ENCODE measurements around the gene MAGI1.
"Not testable (repeated sequence)": the region's sequence is repeated elsewhere in the genome, so short reads cannot be mapped to it uniquely, and the experiment has no call there.

Gene MAGI1

DNA sequence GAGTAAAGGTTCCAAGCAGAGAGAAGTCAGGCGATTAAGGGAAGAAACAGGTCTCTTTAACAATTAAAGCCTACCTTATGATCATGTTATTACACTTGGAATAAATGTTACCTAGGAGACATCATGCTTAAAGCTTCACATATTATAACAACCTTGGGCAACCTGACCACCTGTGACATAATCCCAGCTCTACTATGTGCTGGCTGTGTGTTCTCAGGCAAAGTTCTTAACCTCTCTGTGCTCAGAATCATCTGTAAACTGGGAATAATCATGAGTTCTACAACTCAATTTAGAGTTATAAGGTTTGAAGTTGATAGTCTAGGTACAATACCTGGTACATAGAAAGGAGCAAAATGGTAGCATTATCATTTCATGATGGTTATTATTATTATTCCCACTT lies 159.3 kb downstream of the MAGI1 start:
- no peak for DNase-seq (ENCODE audit: low read depth in 1 of 2, low spot score in 1 of 2)

DNA sequence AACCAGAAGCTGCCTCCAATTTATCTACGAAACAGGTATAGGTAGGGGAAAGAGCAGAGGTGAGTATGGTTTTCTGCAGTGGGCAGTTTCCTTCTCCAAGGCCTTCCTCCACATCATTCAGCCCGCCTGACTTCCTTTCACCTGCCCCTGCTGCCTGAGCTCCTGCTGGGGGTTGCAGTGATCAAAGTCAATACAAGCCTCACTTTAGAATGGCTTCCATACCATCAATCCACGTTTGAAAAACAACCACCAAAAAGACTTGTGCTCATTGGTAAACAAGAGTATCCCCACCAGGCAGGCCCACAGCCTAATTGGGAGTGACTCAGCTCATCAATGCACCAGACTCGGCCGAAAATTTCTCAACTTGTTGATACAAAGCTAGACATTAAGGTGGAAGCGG lies 159.9 kb downstream of the MAGI1 start:
- no peak for DNase-seq (ENCODE audit: low read depth in 1 of 2, low spot score in 1 of 2)

DNA sequence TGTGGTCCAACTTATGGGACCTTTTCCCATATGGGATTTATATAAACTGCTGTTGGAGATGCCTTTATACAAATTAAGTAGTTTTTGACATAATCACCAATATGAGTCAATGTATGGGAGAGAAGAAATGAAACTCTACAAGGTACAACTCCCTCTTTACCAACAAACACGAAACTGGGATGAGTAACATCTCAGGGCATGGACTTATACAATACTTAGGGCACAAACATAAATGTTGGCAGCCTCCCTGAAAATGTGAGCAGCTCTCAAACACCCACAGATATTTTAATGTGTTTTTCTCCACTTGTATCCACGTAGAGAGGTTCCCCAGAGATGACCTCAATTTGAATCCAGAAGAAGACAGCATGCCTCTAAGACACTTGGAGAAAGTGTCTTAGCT lies 161.6 kb downstream of the MAGI1 start:
- no peak for DNase-seq (ENCODE audit: low read depth in 1 of 2, low spot score in 1 of 2)

DNA sequence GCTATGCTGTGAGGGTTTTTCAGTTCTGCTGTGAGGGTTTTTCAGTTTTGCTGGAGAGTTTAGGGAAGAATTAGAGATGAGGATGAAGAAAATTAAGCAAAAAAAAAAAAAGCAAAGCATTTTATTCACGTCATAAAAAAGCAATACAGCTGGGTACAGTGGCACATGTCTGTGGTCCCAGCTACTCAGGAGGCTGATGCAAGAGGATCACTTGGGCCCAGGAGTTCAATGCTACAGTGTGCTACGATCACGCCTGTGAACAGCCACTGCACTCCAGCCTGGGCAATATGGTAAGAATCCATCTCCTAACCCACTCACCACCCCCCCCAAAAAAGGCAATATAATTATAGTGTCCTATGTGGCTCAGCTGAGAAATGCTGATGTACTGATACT lies 162.7 kb downstream of the MAGI1 start:
- no peak for DNase-seq (ENCODE audit: low read depth in 1 of 2, low spot score in 1 of 2)

DNA sequence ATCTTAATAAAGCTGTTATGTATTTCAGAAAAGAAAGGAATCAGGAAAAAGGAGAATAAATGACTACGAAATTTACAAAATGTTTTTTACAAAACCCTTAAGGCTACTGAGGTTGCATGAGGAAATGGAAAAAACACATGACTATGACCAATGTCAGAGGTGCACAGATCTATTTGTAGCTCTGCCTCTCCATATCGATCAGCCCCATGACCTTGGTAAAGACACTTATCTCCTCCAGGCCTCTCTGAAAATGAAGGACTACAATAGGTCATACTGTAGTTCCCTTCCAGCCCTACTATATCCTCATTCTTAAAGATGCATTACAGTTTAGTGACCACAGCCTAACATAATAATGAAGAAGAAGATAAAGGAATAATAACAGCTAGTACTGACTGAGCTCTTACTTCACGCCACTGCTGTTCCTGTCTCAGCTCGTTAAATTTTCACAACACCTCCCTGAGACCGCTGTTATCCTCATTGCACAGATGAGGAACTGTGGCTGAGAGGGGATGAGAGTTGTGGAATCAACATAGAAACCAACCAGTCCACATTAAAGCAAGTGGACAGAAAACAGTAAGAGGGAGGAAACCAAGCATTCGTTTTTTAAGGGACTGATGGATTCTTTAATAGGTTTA lies 163.2 kb downstream of the MAGI1 start:
- DNase-seq (ENCODE audit: low read depth in 1 of 2, low spot score in 1 of 2), result no peak

DNA sequence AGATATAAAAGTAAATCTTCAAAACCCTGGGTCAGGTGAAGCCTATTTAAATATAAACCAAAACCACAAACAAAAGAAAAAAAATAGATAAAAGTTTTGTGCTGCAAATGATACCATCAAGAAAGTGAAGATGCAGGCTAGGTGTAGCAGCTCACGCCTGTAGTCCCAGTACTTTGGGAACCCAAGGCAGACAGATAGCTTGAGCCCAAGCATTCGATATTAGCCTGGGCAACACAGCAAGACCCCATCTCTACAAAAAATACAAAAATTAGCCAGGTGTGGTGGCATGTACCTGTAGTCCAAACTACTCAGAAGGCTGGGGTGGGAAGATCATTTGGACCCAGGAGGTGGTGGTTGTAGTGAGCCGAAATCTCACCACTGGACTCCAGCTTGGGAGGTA lies 164.8 kb downstream of the MAGI1 start:
- no peak for DNase-seq (ENCODE audit: low read depth in 1 of 2, low spot score in 1 of 2)

DNA sequence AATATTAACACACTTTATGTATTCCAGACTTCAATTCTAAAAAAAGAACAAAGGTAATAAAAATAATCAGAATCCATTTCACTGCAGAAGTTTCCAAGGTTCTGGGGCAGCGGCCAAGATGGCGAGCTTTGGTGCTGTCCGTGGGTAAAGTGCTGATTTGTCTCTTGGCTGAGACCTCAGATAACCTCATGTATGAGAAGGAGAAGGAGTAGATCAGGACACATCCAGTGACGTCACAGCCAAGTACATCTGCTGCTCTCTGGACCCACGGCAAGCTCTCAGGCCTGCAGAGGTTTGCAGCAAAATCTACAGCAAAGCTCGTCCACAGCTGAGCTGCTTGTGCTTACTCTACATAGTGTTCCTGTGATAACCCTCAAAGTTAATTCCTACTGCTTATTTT lies 165.7 kb downstream of the MAGI1 start:
- no peak for DNase-seq (ENCODE audit: low read depth in 1 of 2, low spot score in 1 of 2)

DNA sequence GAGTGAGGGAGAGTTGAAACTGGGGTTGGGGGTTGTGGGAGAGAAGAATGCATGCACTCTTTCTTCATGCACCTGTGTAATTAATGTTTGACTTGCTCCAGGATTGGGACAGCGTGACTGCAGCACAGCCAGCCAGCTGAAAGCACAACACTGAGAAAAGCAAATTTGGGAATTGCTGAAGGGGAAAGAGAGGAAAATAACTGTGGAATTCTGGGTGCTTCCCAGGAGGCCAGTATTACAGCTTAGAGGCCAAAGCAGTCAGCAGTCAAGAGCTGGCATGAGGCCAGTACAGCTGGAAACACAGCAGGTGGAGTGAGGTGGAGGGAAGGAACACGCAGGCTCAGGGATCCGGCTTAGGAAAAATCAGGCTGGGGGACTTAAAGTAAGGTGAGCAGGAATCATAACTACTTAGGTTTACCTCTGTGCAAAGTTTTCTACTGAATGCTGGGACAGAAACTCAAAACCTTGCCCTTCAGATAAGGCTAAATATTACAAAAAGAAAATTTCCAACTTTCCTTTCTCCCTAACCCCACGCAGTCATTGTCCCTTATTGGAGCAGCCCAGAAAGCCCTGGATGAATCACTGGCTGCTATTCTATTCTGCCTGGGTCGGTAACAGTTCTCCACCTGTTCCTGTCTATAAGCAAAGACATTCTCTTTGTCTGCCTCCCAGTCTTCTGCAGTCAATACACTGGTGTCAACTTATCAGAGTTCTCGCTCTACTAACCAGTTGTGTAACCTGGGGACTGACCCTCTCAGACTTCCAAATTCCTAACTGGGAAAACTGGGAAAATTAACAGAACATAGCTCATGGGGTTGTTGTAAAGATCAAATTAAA lies 167.2 kb downstream of the MAGI1 start:
- no peak for DNase-seq (ENCODE audit: low read depth in 1 of 2, low spot score in 1 of 2)

DNA sequence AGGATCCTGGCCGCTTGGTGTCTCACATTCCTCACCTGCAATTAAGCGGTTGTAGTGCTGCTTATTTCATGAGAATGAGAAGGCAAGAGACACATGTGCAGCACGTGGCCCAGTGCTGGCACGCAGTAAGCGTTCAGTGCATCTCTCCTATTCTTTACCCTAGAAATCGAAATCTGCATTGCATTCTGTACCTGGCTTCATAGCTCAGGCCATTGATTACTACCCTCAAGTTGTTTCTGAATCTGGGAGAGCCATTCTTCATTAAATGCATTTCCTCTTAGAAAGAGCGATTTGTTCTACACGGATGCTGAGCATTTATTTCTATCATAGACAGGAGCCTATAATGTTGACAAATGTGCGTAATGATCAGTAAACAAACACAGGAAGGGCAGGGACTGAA lies 168.9 kb downstream of the MAGI1 start:
- no peak for DNase-seq (ENCODE audit: low read depth in 1 of 2, low spot score in 1 of 2)

DNA sequence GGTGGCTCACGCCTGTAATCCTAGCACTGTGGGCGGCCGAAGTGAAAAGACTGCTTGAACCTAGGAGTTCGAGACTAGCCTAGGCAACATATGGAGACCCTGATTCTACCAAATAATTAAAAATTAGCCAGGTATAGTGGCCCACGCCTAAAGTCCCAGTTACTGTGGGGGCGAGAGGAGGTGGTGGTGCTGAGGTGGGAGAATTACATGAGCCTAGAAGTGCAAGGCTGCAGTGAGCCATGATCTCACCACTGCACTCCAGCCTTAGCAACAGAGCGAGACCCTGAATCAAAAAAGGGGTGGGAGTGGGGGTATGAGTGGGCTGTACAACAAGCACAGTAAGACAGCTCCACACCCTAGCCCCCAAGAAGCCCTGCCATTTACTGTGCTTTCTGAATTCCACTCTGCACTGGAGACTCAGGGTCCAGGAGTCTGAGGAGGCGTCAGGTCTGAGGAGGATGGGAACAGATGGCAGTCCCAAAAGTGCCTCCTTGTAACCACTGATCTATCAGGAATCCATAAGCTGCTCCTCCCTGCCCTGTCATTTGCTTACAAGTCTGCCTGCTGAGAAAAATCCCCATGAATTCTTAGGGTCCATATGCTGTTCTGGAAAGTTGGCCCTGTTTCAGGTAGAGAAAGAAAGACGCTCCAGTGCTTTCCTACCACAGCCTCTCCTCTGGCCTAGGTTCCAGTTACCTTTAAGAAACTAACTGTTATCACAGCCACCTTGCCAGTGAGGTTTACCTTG lies 171.1 kb downstream of the MAGI1 start:
- DNase-seq (ENCODE audit: low read depth in 1 of 2, low spot score in 1 of 2), result no peak

DNA sequence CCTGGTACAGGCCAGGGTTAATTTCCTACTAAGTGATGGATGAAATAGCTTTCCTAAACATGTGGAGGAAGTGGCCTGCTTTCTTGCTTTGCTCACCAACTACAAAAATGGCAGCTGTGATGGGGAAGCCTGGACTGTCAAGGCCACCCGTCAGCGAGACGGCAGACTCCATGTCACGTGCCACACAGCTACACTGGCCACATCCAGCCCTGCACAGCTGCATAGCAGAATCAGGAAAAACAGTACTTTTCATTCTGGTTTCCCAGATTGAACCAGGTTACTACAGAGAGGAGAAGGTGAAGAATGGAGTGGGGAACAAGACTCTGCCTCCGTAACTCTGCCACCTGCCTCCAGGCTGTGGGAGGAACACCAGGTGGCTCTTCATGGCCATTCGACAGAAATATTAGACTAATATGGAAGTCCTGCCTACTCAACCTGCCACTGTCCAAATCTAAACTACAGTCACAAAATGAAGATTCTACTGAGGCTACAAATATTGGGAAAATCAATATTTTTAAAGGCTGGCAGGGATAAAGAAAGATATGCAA lies 174.3 kb downstream of the MAGI1 start:
- no peak for DNase-seq (ENCODE audit: low read depth in 1 of 2, low spot score in 1 of 2)

DNA sequence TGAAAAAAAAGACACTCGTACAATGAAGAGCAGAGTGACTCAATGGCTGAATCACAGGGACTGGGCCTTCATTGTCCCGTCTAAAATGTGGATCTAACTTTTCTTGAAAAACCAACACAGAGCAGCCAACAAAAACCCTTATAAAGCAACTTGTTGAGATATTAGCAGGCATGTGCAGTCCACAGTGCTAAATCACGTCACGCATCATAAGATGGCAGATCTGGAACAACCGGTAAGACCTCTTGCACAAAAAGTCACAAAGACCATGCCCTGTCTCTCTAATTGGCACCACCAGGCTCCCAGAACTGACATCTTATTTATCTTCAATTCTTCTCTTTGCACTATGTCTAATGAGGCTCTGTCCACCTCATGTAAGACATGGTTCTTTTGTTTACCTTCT lies 177.0 kb downstream of the MAGI1 start:
- no peak for DNase-seq (ENCODE audit: low read depth in 1 of 2, low spot score in 1 of 2)

DNA sequence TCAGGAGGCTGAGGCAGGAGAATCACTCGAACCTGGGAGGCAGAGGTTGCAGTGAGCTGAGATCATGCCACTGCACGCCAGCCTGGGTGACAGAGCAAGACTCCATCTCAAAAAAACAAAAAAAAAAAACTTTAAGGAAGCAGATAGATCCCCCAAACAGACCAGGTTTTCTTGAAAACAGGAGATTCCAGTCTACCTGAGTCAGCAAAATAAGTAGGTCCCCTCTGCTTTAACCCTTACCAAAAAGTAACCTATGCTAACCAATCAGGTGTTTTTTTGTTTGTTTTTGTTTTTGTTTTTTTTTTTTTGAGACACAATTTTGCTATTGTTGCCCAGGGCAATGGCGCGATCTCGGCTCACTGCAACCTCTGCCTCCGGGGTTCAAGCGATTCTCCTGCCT lies 179.1 kb downstream of the MAGI1 start:
- DNase-seq (ENCODE audit: low read depth in 1 of 2, low spot score in 1 of 2), result not testable (repeated sequence)

DNA sequence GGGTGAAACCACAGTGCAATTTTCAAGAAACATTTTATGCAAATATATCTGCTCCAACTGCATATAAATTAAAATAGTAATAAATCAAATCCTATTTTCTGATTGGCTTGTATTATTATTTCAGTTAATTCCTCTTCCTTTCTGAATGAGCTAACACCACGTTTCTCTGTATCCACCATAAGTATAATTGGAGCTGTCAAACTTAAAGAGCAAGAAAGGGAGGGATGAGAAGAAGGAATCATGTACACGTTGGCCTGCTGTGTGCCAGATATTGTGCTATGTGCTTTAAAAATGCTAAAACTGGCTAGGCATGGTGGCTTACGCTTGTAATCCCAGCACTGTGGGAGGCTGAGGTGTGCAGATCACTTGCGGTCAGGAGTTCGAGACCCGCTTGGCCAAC lies 180.0 kb downstream of the MAGI1 start:
- DNase-seq (ENCODE audit: low read depth in 1 of 2, low spot score in 1 of 2), result no peak

DNA sequence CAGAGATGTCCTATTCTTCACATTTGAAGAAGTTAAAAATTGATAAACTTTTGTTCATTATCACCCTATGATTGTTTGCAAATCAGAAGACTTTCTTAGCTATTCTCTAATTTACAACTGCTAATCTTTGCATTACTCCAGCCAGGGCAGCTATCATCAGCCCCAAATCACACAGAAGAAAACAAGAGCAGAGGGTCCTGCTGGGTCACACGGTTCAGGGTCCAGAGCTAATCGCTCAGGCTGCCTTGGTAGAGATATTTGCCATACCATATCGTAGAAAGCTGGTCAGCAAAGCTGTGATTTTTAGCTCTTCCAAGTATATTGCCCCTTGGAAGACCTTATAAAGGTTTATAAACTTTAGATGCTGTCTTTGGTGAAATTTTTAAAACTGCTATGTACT lies 181.4 kb downstream of the MAGI1 start:
- no peak for DNase-seq (ENCODE audit: low read depth in 1 of 2, low spot score in 1 of 2)

DNA sequence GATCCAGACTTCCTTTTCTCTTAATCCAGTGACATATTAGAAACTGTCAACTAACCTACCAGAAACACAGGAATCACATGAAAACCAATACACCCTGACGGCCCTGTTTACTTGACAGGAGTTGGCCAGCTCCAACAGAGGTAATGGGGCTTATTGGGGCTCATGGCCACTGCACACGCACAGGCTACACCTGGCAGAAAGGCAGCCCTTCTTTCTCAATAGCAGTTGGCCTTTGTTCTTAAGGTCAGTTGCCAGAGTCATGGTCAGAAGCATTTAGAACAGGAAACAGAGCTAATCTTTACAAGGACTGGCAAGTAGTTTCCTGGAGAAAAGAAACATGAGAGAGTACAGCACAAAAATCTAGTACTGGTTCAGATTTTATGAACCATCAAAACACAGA lies 181.8 kb downstream of the MAGI1 start:
- no peak for DNase-seq (ENCODE audit: low read depth in 1 of 2, low spot score in 1 of 2)

DNA sequence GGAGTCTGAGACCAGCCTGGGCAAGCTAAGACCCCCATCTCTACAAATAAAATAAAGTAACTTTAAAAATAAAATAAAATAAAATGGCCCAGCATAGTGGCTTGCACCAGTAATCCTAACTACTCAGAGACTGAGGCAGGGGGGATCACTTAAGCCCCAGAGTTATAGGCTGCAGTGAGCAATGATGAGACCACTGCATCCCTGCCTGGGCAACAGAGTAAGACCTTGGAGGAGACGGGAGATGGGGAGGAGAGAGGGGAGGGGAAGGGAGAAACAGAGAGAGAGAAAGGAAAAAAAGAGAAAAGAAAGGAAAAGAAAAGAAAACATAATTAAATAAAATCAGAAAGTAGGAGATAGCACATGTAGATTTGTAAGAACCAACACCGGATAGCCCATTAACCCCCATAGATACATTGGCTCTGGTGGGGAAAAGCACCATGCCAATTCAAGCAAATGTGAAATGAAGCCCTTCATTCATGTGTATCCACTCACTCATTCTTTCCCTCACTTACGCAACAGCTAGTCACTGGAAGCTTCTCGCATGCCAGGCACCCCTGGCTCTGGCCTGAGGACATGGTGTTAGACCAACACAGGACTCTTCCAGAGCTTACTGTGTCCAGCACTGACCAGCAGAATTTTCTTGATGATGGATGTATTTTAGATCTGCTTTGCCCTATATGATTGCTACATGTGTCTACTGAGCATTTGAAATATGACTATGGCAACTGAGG lies 183.2 kb downstream of the MAGI1 start:
- DNase-seq (ENCODE audit: low read depth in 1 of 2, low spot score in 1 of 2), result no peak

DNA sequence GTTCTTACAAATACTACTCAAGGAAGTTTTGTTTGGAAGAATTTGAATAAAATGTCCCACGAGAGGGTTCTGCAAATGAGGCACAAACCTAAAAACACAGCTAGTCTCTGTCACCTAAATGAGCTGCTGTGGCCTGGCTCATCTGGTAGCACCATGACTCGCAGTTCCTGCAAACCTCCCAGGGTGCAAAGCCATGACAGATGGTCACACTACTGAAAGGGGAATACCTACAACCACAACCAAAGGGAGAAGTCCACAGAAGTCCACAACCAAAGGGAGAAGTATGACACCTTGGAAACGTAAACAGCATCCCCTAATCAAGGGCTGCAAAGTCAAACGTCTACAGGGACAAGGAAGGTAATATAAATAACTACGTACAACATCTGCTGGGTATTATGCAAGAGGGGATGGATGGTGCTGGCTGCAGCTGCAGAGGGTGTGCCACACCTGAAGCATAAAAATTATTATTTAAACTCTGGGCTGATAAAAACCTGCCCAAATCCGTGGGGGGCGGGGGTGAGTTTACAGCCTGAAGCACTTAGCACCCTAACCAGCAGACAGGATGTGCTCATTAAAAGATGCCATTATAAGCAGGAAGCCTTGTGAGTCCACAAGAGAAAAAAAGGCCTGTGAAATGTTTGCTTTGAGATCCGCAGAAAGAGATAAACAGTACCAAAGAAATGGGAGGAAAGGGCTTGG lies 184.0 kb downstream of the MAGI1 start:
- DNase-seq (ENCODE audit: low read depth in 1 of 2, low spot score in 1 of 2), result no peak

DNA sequence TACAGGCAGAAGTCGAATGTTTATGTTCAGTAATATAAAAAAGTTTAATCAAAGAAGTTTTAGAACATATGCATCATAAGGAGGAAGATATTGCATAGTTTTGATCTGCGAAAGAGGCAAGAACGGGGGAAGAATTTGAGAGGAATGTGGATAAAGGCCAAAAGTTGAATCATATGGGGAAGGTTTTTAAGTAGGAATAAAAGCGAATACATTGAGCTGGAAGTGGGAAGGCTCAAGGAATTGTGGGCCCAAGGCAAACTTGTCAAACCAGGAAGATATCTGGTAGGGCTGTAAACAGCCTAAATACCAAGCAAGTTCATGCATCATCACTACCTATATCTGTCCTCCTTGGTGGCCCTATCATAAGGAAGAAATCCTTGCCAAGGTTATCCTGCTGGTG lies 186.9 kb downstream of the MAGI1 start:
- no peak for DNase-seq (ENCODE audit: low read depth in 1 of 2, low spot score in 1 of 2)

DNA sequence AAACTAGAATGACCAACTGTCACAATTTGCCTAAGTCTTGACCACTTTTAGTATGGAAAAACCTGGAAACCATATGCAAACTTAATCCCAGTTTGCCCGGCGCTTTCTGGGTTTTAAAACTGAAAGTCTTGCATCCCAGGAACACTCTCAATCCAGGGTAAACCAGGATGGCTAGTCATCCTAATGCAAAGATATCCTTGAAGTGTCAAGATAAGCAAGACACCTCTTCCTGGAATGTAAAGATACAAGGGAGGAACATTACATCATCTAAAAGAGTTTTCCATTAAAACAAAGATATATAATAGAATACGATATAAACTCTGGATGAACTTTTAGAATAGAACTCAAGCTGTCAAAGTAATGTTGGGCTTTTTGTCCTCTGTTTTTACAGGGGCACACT lies 188.5 kb downstream of the MAGI1 start:
- no peak for DNase-seq (ENCODE audit: low read depth in 1 of 2, low spot score in 1 of 2)

DNA sequence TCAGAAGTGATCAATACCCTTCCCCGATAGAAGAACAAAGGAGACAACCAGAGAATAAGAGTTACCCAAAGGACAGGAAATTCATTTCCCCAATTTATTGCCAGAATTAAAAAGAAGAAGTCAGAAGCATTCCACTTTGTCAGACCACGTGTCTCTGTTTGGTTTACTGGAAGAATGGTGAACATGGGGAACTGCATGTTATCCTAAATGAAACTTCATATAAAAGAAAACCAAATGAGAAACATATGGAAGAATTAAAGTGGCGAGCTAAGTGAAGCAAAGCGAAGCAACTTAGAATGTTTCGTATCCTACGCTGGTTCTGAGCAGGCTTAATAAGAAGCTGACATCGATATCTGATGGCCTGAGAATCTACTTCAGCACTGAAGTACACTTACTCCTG lies 190.7 kb downstream of the MAGI1 start:
- no peak for DNase-seq (ENCODE audit: low read depth in 1 of 2, low spot score in 1 of 2)
